ENCODE measurements around the gene MAPK8IP2.

The MAPK8IP2 gene

DNA sequence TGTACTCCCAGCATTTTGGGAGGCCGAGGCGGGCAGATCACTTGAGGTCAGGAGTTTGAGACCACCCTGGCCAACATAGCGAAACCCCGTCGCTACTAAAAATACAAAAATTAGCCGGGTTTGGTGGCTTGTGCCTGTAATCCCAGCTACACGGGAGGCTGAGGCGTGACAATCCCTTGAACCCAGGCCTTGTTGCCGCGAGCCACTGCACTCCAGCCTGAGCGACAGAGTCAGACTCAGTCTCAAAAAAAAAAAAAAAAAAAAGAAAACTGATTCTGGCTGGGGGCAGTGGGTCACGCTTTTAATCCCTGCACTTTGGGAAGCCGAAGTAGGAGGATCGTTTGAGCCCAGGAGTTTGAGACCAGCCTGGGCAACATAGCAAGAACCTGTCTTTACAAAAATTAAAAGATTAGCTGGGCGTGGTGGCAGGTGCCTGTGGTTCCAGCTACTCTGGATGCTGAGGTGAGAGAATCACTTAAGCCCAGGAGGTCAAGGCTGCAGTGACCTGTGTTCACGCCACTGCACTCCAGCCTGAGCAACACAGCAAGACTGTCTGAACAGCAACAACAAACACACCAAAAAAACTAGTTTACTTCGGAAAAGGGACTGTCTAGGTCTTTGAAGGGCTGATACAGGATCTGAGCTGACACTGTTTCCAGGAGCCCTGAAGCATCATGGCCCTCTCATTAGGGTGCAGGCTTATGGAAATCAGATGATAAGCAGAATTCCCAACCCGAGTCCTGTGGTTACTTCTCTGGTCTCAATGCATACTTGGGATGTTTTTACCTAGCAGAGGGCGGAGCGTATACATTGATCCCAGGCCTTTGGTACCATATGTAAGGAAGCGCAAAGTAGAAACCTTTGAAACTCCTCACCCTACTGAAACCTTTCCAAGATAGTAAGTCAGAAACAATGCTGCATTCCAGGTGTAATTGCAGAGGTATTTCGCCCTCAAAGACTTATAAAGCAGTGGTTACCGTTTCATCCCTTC, 16.2 kb upstream of the MAPK8IP2 start:
- peaks cover 4% of the 10 kb centered on the region for H3K36me3 ChIP-seq (ENCODE audit: insufficient read depth, low read length)
- peaks cover 18% of the 10 kb centered on the region for H3K4me1 ChIP-seq (ENCODE audit: insufficient read depth, low read length)
- no peak overlapping the region for H3K27ac ChIP-seq (ENCODE audit: low read depth, low read length)
- no peaks in the 10 kb centered on the region for H3K9me3 ChIP-seq (ENCODE audit: low read length)
- H3K9ac ChIP-seq (ENCODE audit: low read length) = no peak overlapping the region
- no peak overlapping the region for H3K4me3 ChIP-seq (ENCODE audit: low read depth in 1 of 2, low read length in 2 of 2)
- no peaks in the 10 kb centered on the region for H3K27me3 ChIP-seq (ENCODE audit: control insufficient read depth in 1 of 2, insufficient read depth in 2 of 2, low read length in 2 of 2)

DNA sequence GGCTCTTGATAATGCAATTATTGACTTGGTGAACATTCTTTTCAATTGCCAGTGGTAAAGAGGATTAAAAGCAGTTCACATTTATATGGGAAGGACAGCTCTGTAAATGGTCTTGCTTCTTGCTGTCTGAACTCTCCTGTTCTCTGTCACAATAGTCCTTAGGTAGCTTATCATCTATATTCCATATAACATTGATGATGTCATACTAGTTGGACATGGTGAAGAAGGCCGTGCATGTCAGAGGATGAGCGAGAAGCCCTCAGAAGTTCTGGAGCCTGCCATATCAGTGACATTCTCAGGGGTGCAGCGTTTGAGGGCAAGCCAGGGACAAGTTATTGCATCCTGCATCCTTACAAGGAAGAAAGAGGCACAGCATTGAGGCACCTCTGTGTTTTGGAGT, 15.4 kb upstream of the MAPK8IP2 start:
- H3K27ac ChIP-seq (ENCODE audit: low read depth, low read length) = no peak overlapping the region

GRCh38 chr22:50585781-50586180, 14.8 kb upstream of the MAPK8IP2 start:
- no peaks in the 10 kb centered on the region for H3K36me3 ChIP-seq (ENCODE audit: insufficient read depth, low read length)
- no peaks in the 10 kb centered on the region for H3K27me3 ChIP-seq (ENCODE audit: control insufficient read depth in 1 of 2, insufficient read depth in 2 of 2, low read length in 2 of 2)
- H3K4me3 ChIP-seq (ENCODE audit: low read depth in 1 of 2, low read length in 2 of 2) = no peak overlapping the region
- H3K9ac ChIP-seq (ENCODE audit: low read length) = no peak overlapping the region
- no peak overlapping the region for H3K27ac ChIP-seq (ENCODE audit: low read depth, low read length)
- H3K4me1 ChIP-seq (ENCODE audit: insufficient read depth, low read length) = peaks cover 18% of the 10 kb centered on the region
- no peaks in the 10 kb centered on the region for H3K9me3 ChIP-seq (ENCODE audit: low read length)

More for the DNA sequence above, 15.4 kb upstream of the MAPK8IP2 start:
- Histone ChIP-seq H3K27me3 (ENCODE audit: control insufficient read depth in 1 of 2, insufficient read depth in 2 of 2, low read length in 2 of 2) (no peaks in the 10 kb centered on the region), H3K36me3 (ENCODE audit: insufficient read depth, low read length) (peaks cover 4% of the 10 kb centered on the region), H3K4me3 (ENCODE audit: low read depth in 1 of 2, low read length in 2 of 2) (no peak overlapping the region), H3K4me1 (ENCODE audit: insufficient read depth, low read length) (peaks cover 18% of the 10 kb centered on the region), H3K9me3 (ENCODE audit: low read length) (no peaks in the 10 kb centered on the region), H3K9ac (ENCODE audit: low read length) (no peak overlapping the region)

DNA sequence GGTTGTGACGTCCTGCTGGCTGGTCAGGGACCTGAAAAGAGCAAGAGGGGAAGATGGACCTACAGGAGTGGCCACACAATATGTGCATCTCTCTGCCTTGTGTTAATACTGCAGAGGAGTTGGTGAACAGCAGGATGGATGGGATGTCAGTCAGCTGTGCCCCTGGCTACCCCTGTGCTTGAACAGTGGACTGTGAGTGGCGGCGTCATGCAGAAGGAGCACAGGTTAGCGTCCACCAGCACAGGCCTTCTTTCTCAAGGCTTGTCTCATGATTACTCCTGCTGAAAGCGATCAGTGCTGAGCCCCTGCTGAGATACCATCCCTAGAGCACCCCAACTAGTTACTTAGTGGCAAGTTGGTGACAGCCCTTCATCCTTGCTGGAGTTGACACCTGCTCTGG, 14.2 kb upstream of the MAPK8IP2 start:
- no peak overlapping the region for H3K4me3 ChIP-seq (ENCODE audit: low read depth in 1 of 2, low read length in 2 of 2)
- H3K36me3 ChIP-seq (ENCODE audit: insufficient read depth, low read length) = no peaks in the 10 kb centered on the region
- H3K27me3 ChIP-seq (ENCODE audit: control insufficient read depth in 1 of 2, insufficient read depth in 2 of 2, low read length in 2 of 2) = no peaks in the 10 kb centered on the region
- H3K9me3 ChIP-seq (ENCODE audit: low read length) = no peaks in the 10 kb centered on the region
- no peak overlapping the region for H3K27ac ChIP-seq (ENCODE audit: low read depth, low read length)
- no peak overlapping the region for H3K9ac ChIP-seq (ENCODE audit: low read length)
- peaks cover 13% of the 10 kb centered on the region for H3K4me1 ChIP-seq (ENCODE audit: insufficient read depth, low read length)

DNA sequence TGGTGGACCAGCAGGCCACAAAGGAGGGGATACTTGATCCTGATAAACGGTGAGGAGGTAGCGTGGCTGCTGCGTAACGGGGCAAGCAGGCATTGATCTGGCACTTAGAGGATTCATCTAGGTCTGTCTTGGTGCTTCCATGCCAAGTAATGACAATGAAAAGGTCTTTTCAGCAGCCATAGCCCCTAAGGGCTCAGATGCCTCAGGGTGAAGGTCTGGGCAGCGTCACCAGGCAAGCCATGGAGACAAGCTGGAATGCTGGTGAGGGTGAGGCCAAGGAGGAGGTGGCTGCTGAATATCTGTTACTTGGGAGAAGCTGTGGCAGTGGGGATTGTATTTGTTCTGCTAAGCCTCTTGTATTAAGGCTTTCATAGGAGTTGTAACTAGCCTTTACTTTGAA, 13.2 kb upstream of the MAPK8IP2 start:
- H3K4me3 ChIP-seq (ENCODE audit: low read depth in 1 of 2, low read length in 2 of 2) = no peak overlapping the region
- no peak overlapping the region for H3K27ac ChIP-seq (ENCODE audit: low read depth, low read length)
- peaks cover 8% of the 10 kb centered on the region for H3K4me1 ChIP-seq (ENCODE audit: insufficient read depth, low read length)
- no peaks in the 10 kb centered on the region for H3K27me3 ChIP-seq (ENCODE audit: control insufficient read depth in 1 of 2, insufficient read depth in 2 of 2, low read length in 2 of 2)
- no peaks in the 10 kb centered on the region for H3K9me3 ChIP-seq (ENCODE audit: low read length)
- no peaks in the 10 kb centered on the region for H3K36me3 ChIP-seq (ENCODE audit: insufficient read depth, low read length)
- no peak overlapping the region for H3K9ac ChIP-seq (ENCODE audit: low read length)

GRCh38 chr22:50595189-50595588, 5.4 kb upstream of the MAPK8IP2 start:
- Histone ChIP-seq H3K4me3 (ENCODE audit: low read depth in 1 of 2, low read length in 2 of 2) (no peak overlapping the region), H3K27me3 (ENCODE audit: control insufficient read depth in 1 of 2, insufficient read depth in 2 of 2, low read length in 2 of 2) (peaks cover 6 to 17% of the 10 kb centered on the region in 2 donors), H3K36me3 (ENCODE audit: insufficient read depth, low read length) (no peaks in the 10 kb centered on the region), H3K4me1 (ENCODE audit: insufficient read depth, low read length) (no peaks in the 10 kb centered on the region), H3K27ac (ENCODE audit: low read depth, low read length) (no peak overlapping the region), H3K9me3 (ENCODE audit: low read length) (no peaks in the 10 kb centered on the region), H3K9ac (ENCODE audit: low read length) (no peak overlapping the region)

DNA sequence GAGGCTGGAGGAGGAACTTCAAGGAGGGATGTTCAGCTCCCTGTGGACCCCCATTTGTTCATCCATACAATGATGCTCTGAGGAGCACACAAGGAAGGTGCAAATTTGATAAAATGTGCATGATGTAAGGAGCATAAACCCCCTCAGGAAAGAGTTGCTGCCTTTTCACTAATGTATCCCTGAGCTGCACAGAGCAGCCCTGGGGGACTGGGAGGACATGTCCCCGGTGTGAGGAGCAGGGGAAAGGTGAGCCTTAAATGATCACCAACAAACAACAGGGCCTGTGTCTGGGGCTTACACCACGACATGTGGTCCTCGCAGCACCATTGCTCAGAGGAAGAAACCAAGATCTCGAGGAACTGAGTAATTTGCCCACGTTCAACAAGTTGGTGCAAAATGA, 3.5 kb upstream of the MAPK8IP2 start:
- no peak overlapping the region for H3K4me3 ChIP-seq (ENCODE audit: low read depth in 1 of 2, low read length in 2 of 2)
- H3K27ac ChIP-seq (ENCODE audit: low read depth, low read length) = no peak overlapping the region
- H3K4me1 ChIP-seq (ENCODE audit: insufficient read depth, low read length) = no peaks in the 10 kb centered on the region
- H3K27me3 ChIP-seq (ENCODE audit: control insufficient read depth in 1 of 2, insufficient read depth in 2 of 2, low read length in 2 of 2) = peaks cover 12 to 28% of the 10 kb centered on the region in 2 donors
- no peaks in the 10 kb centered on the region for H3K9me3 ChIP-seq (ENCODE audit: low read length)
- no peaks in the 10 kb centered on the region for H3K36me3 ChIP-seq (ENCODE audit: insufficient read depth, low read length)
- no peak overlapping the region for H3K9ac ChIP-seq (ENCODE audit: low read length)

DNA sequence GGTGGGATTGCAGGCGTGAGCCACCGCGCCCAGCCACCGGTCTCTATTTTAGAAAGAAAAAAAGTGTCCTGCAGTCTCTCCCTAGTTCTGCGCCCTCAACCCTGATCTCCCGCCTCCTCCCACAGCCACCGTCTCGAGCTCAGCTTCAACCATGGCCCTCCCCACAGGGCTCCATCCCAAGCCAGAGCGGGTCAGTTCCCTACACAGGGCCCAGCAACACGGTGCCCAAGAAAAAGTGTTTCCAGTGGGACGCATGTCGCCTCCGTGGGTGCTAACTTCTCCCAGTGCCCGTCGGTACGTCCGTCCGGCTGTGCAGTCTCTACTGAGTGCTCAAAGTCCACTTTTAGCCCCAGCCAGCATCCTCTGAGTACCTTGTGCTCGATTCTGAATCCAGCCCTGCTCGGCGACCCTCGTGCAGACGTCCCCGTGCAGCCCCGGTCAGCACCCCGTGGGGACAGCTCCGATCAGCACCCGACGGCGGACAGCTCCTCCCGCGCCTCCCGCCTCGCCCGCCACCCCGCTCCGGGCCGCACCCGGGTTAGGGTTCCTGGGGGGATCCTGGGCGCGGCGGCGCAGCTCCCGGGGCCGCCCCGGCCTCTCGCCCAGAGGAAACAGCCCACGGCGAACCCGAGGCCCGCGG, 657 bp upstream of the MAPK8IP2 start:
- Histone ChIP-seq H3K4me3 (ENCODE audit: low read depth in 1 of 2, low read length in 2 of 2) (no peak overlapping the region), H3K4me1 (ENCODE audit: insufficient read depth, low read length) (no peaks in the 10 kb centered on the region), H3K27ac (ENCODE audit: low read depth, low read length) (no peak overlapping the region), H3K27me3 (ENCODE audit: control insufficient read depth in 1 of 2, insufficient read depth in 2 of 2, low read length in 2 of 2) (peaks cover 16 to 44% of the 10 kb centered on the region in 2 donors), H3K9ac (ENCODE audit: low read length) (no peak overlapping the region), H3K36me3 (ENCODE audit: insufficient read depth, low read length) (no peaks in the 10 kb centered on the region), H3K9me3 (ENCODE audit: low read length) (no peaks in the 10 kb centered on the region)

- Histone ChIP-seq H3K9ac (ENCODE audit: low read length) (no peak overlapping the region), H3K4me3 (ENCODE audit: low read depth in 1 of 2, low read length in 2 of 2) (no peak overlapping the region), H3K9me3 (ENCODE audit: low read length) (no peaks in the 10 kb centered on the region), H3K27ac (ENCODE audit: low read depth, low read length) (no peak overlapping the region), H3K36me3 (ENCODE audit: insufficient read depth, low read length) (no peaks in the 10 kb centered on the region), H3K27me3 (ENCODE audit: control insufficient read depth in 1 of 2, insufficient read depth in 2 of 2, low read length in 2 of 2) (peaks cover 16 to 56% of the 10 kb centered on the region in 2 donors), H3K4me1 (ENCODE audit: insufficient read depth, low read length) (no peaks in the 10 kb centered on the region)
These were observed 525 bp downstream of the MAPK8IP2 start for GRCh38 chr22:50600967-50601668.

DNA sequence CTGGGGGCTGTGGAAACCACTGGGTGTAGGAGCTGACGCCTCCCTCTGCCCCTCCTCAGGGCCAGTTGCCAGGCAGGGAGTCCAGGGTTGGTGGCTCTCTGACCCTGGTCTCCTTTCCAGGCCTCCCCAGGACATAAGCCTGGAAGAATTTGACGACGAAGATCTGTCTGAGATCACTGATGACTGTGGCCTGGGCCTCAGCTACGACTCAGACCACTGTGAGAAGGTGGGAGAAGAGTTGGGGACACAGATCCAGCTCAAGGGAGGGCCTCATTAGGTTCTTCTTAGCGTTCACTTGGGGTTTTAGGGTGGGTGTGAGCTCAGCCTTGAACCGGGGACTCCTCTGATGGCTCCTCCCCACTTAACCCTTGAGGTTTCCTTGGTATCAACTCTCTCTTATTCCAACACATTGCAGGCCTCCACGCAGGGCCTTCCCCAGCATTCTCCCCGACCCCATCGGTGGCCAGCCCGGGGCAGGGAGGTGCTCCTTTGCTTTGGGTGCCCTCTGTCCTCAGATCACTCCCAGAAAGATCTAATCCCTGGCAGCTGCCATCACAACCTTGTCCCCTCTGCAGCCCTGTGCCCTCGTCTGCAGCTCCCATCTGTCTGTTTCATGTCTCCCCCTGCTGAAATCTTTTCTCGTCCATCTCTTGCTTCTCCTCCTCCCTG, 1.2 kb downstream of the MAPK8IP2 start:
- Histone ChIP-seq H3K4me1 (ENCODE audit: insufficient read depth, low read length) (no peaks in the 10 kb centered on the region), H3K9ac (ENCODE audit: low read length) (no peak overlapping the region), H3K4me3 (ENCODE audit: low read depth in 1 of 2, low read length in 2 of 2) (no peak overlapping the region), H3K27me3 (ENCODE audit: control insufficient read depth in 1 of 2, insufficient read depth in 2 of 2, low read length in 2 of 2) (peaks cover 16 to 58% of the 10 kb centered on the region in 2 donors), H3K36me3 (ENCODE audit: insufficient read depth, low read length) (no peaks in the 10 kb centered on the region), H3K27ac (ENCODE audit: low read depth, low read length) (no peak overlapping the region), H3K9me3 (ENCODE audit: low read length) (no peaks in the 10 kb centered on the region)

- Histone ChIP-seq H3K27me3 (ENCODE audit: control insufficient read depth in 1 of 2, insufficient read depth in 2 of 2, low read length in 2 of 2) (peaks cover 16 to 58% of the 10 kb centered on the region in 2 donors), H3K4me1 (ENCODE audit: insufficient read depth, low read length) (no peaks in the 10 kb centered on the region), H3K27ac (ENCODE audit: low read depth, low read length) (no peak overlapping the region), H3K9me3 (ENCODE audit: low read length) (no peaks in the 10 kb centered on the region), H3K9ac (ENCODE audit: low read length) (no peak overlapping the region), H3K4me3 (ENCODE audit: low read depth in 1 of 2, low read length in 2 of 2) (no peak overlapping the region), H3K36me3 (ENCODE audit: insufficient read depth, low read length) (no peaks in the 10 kb centered on the region)
These were observed 1.7 kb downstream of the MAPK8IP2 start for GRCh38 chr22:50602338-50602700.
